SU-DHL-6 (cell line): ENCODE data around the gene EPSTI1.

Experiments
- H2AFZ ChIP-seq: fragments of 200-600 bp; sonication (generic); 2 replicates; pipeline ENCODE4 v1.6.1; 2014; ENCODE audit warnings: low read depth, mild to moderate bottlenecking, moderate library complexity, mixed read lengths, antibody characterized with exemption, low read length; ENCODE audit not compliant: severe bottlenecking
- H3F3A ChIP-seq: fragments of 200-600 bp; shearing (Covaris generic); 2 replicates; pipeline ENCODE4 v1.6.0; 2016; ENCODE audit warnings: antibody characterized with exemption, mild to moderate bottlenecking; ENCODE audit not compliant: insufficient read depth
- H3K27ac ChIP-seq: fragments of 200-600 bp; sonication (generic); 2 replicates; pipeline ENCODE4 v1.5.1; 2016; ENCODE audit warnings: low read depth, mild to moderate bottlenecking, low read length, moderate library complexity, mixed read lengths
- H3K27me3 ChIP-seq: fragments of 200-600 bp; sonication (generic), shearing (Covaris generic); 2 replicates; pipeline ENCODE4 v1.6.0; 2014; ENCODE audit warnings: mild to moderate bottlenecking, low read length
- H3K36me3 ChIP-seq: fragments of 200-600 bp; sonication (generic); 2 replicates; pipeline ENCODE4 v1.6.1; 2014; ENCODE audit warnings: mild to moderate bottlenecking, low read length, mixed read lengths
- H3K4me2 ChIP-seq: fragments of 300-600, 200-600 bp; shearing (Covaris generic), sonication (generic); 2 replicates; pipeline ENCODE4 v1.6.0; 2014; ENCODE audit warnings: low read length, low read depth, mild to moderate bottlenecking; ENCODE audit not compliant: poor library complexity, severe bottlenecking
- H3K4me3 ChIP-seq: fragments of 200-600 bp; sonication (generic); 2 replicates; pipeline ENCODE4 v1.5.1; 2014; ENCODE audit warnings: antibody characterized with exemption, low read length, mild to moderate bottlenecking, mixed read lengths; ENCODE audit not compliant: insufficient read depth, poor library complexity, severe bottlenecking
- H3K79me2 ChIP-seq: fragments of 200-600 bp; sonication (generic); 2 replicates; pipeline ENCODE4 v1.6.1; 2014; ENCODE audit warnings: mild to moderate bottlenecking, low read length, moderate library complexity; ENCODE audit not compliant: insufficient read depth
- H3K9ac ChIP-seq: fragments of 200-600 bp; sonication (generic); 2 replicates; pipeline ENCODE4 v1.7.0; 2014; ENCODE audit warnings: mild to moderate bottlenecking, low read length
- H3K9me2 ChIP-seq: fragments of 200-600 bp; sonication (generic); replicated peaks from 2 replicates; pipeline ENCODE4 v1.6.1; 2014; ENCODE audit warnings: low read length; ENCODE audit not compliant: insufficient read depth
- H3K9me3 ChIP-seq: fragments of 200-600 bp; sonication (generic); 2 replicates; pipeline ENCODE4 v1.6.1; 2014; ENCODE audit warnings: low read length, mixed read lengths; ENCODE audit not compliant: insufficient read depth
- H4K20me1 ChIP-seq: fragments of 200-600 bp; sonication (generic); 2 replicates; pipeline ENCODE4 v1.6.1; 2014; ENCODE audit warnings: low read depth, mild to moderate bottlenecking, antibody characterized with exemption, low read length, moderate library complexity, mixed read lengths
- EZH2phosphoT487 ChIP-seq: fragments of 200-600 bp; sonication (generic), shearing (Covaris generic); conservative IDR thresholded peaks from 2 replicates; pipeline ENCODE4 v1.6.1; 2018; ENCODE audit warnings: mild to moderate bottlenecking, antibody characterized with exemption, low read length, moderate library complexity, mixed read lengths
- TF ChIP-seq, protein P1 (sequence below): fragments of 200-600 bp; sonication (generic); IDR thresholded peaks from one replicate; pipeline ENCODE4 v1.5.1; 2017; ENCODE audit warnings: antibody characterized with exemption, mild to moderate bottlenecking, low read length, moderate library complexity; ENCODE audit not compliant: insufficient read depth, poor library complexity, severe bottlenecking

Gene EPSTI1

GRCh38 chr13:42985312-42986175 is 6.5 kb downstream of the EPSTI1 start:
- Histone ChIP-seq H3K27ac (no peak overlapping the region), H3K9ac (no peak overlapping the region), H3K9me3 (no peaks in the 10 kb centered on the region), H3K36me3 (no peaks in the 10 kb centered on the region), H4K20me1 (no peaks in the 10 kb centered on the region), H2AFZ (no peak overlapping the region), H3K27me3 (no peaks in the 10 kb centered on the region), H3K79me2 (no peaks in the 10 kb centered on the region), H3K4me3 (no peak overlapping the region), H3K4me2 (no peak overlapping the region), H3K9me2 (no peaks in the 10 kb centered on the region), H3F3A (no peaks in the 10 kb centered on the region)
- no peak for TF ChIP-seq EZH2phosphoT487
- TF ChIP-seq, protein P1, sequence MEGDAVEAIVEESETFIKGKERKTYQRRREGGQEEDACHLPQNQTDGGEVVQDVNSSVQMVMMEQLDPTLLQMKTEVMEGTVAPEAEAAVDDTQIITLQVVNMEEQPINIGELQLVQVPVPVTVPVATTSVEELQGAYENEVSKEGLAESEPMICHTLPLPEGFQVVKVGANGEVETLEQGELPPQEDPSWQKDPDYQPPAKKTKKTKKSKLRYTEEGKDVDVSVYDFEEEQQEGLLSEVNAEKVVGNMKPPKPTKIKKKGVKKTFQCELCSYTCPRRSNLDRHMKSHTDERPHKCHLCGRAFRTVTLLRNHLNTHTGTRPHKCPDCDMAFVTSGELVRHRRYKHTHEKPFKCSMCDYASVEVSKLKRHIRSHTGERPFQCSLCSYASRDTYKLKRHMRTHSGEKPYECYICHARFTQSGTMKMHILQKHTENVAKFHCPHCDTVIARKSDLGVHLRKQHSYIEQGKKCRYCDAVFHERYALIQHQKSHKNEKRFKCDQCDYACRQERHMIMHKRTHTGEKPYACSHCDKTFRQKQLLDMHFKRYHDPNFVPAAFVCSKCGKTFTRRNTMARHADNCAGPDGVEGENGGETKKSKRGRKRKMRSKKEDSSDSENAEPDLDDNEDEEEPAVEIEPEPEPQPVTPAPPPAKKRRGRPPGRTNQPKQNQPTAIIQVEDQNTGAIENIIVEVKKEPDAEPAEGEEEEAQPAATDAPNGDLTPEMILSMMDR: no peak

DNA sequence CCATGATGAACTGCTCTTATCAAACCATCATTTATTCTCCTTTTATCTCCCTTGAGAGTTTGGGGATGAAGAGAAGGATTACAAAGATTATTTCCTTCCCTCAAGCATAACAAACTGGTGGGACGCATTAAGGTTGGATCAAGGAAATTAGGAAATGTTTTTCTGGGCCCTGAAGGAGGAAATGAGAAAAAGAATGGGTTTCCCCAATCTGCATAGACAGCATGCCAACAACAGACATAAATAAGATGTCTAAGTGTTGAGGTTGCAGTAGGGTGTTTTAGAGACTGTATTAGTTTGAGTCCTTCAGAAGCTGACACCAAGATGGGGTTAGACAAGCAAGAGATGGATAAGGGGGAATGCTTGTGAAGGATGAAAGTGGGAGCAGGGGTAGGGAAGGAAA is 7.3 kb downstream of the EPSTI1 start:
- H4K20me1 ChIP-seq: no peaks in the 10 kb centered on the region
- no peaks in the 10 kb centered on the region for H3K9me2 ChIP-seq
- no peaks in the 10 kb centered on the region for H3K27me3 ChIP-seq
- H3K9ac ChIP-seq: no peak overlapping the region
- no peak overlapping the region for H3K4me3 ChIP-seq
- no peaks in the 10 kb centered on the region for H3F3A ChIP-seq
- H2AFZ ChIP-seq: no peak overlapping the region
- no peak overlapping the region for H3K27ac ChIP-seq
- H3K9me3 ChIP-seq: no peaks in the 10 kb centered on the region
- H3K4me2 ChIP-seq: no peak overlapping the region
- H3K79me2 ChIP-seq: no peaks in the 10 kb centered on the region
- no peaks in the 10 kb centered on the region for H3K36me3 ChIP-seq
- TF ChIP-seq, protein P1: no peak
- no peak for TF ChIP-seq EZH2phosphoT487

GRCh38 chr13:42984026-42984425 is 8.0 kb downstream of the EPSTI1 start:
- Histone ChIP-seq H3K9me3 (no peaks in the 10 kb centered on the region), H3K9ac (no peak overlapping the region), H3K9me2 (no peaks in the 10 kb centered on the region), H3F3A (no peaks in the 10 kb centered on the region), H3K79me2 (no peaks in the 10 kb centered on the region), H4K20me1 (no peaks in the 10 kb centered on the region), H2AFZ (no peak overlapping the region), H3K27me3 (no peaks in the 10 kb centered on the region), H3K4me2 (no peak overlapping the region), H3K4me3 (no peak overlapping the region), H3K36me3 (no peaks in the 10 kb centered on the region), H3K27ac (no peak overlapping the region)
- TF ChIP-seq, protein P1: no peak
- no peak for TF ChIP-seq EZH2phosphoT487
